ENCODE results near the gene ZNF197. TPM values are rescaled to one million over a fixed set of nuclear protein-coding genes. Genes with fewer than 3 reads are reported as not detected.
A peak's percentile ranks its signal among the peaks of the same experiment; 100 is the strongest.

Gene ZNF197
- total RNA-seq, 1 donor from 2014 or later, result 32.4 TPM

- DNase-seq (ENCODE audit: low spot score in 2 of 2, unreplicated experiment in 2 of 2), result peak; percentile 63 to 80
- Mint-ChIP-seq H3K36me3 (peaks cover 43% of the 10 kb centered on the region), H3K27me3 (ENCODE audit: low read depth) (no peaks in the 10 kb centered on the region), H3K27ac (peak within 1 kb of the TSS; percentile 95), H3K4me1 (peaks cover 23% of the 10 kb centered on the region), H3K4me3 (peak within 1 kb of the TSS; percentile 88), H3K9me3 (peaks cover 20% of the 10 kb centered on the region)
- TF ChIP-seq CTCF (IDR thresholded peaks at IDR 0.05; ENCODE audit: unreplicated experiment), result no peak
Observed at GRCh38 chr3:44584646-44585501, 40.0 kb upstream of the ZNF197 start, which contains the start of gene ZNF660. ZNF660 (plus strand) TSS chr3:44584964; CDS start chr3:44594194, 9,230 bp downstream.

GRCh38 chr3:44596621-44597020 lies 28.2 kb upstream of the ZNF197 start:
- H3K36me3 Mint-ChIP-seq, result peaks cover 92% of the 10 kb centered on the region

GRCh38 chr3:44601749-44602148 lies 23.1 kb upstream of the ZNF197 start:
- Mint-ChIP-seq H3K9me3 (peaks cover 77% of the 10 kb centered on the region), H3K4me3 (no peak overlapping the region), H3K27ac (no peak overlapping the region), H3K27me3 (ENCODE audit: low read depth) (no peaks in the 10 kb centered on the region), H3K36me3 (peaks cover 88% of the 10 kb centered on the region), H3K4me1 (no peaks in the 10 kb centered on the region)
- no peak for DNase-seq (ENCODE audit: low spot score in 2 of 2, unreplicated experiment in 2 of 2)
- TF ChIP-seq CTCF (IDR thresholded peaks at IDR 0.05; ENCODE audit: unreplicated experiment), result no peak

More at GRCh38 chr3:44596621-44597020, 28.2 kb upstream of the ZNF197 start:
- TF ChIP-seq CTCF (IDR thresholded peaks at IDR 0.05; ENCODE audit: unreplicated experiment), result no peak
- Mint-ChIP-seq H3K27me3 (ENCODE audit: low read depth) (no peaks in the 10 kb centered on the region), H3K4me1 (no peaks in the 10 kb centered on the region), H3K4me3 (no peak overlapping the region), H3K27ac (no peak overlapping the region), H3K9me3 (peaks cover 77% of the 10 kb centered on the region)
- no peak for DNase-seq (ENCODE audit: low spot score in 2 of 2, unreplicated experiment in 2 of 2)

GRCh38 chr3:44612678-44613077 lies 12.2 kb upstream of the ZNF197 start:
- DNase-seq (ENCODE audit: low spot score in 2 of 2, unreplicated experiment in 2 of 2), result no peak
- peaks cover 55% of the 10 kb centered on the region for H3K36me3 Mint-ChIP-seq
- H3K4me3 Mint-ChIP-seq, result no peak overlapping the region
- peaks cover 57% of the 10 kb centered on the region for H3K9me3 Mint-ChIP-seq
- no peak overlapping the region for H3K27ac Mint-ChIP-seq
- no peak for TF ChIP-seq CTCF (IDR thresholded peaks at IDR 0.05; ENCODE audit: unreplicated experiment)
- H3K4me1 Mint-ChIP-seq, result no peaks in the 10 kb centered on the region
- H3K27me3 Mint-ChIP-seq (ENCODE audit: low read depth), result no peaks in the 10 kb centered on the region

GRCh38 chr3:44628716-44629115 lies 3.9 kb downstream of the ZNF197 start:
- Mint-ChIP-seq H3K36me3 (peaks cover 18% of the 10 kb centered on the region), H3K27me3 (ENCODE audit: low read depth) (no peaks in the 10 kb centered on the region), H3K4me1 (peaks cover 18% of the 10 kb centered on the region), H3K27ac (no peak overlapping the region), H3K9me3 (no peaks in the 10 kb centered on the region), H3K4me3 (no peak overlapping the region)
- no peak for TF ChIP-seq CTCF (IDR thresholded peaks at IDR 0.05; ENCODE audit: unreplicated experiment)
- no peak for DNase-seq (ENCODE audit: low spot score in 2 of 2, unreplicated experiment in 2 of 2)

Data from mesothelial cell of epicardium (in vitro differentiated cells).